ENCODE measurements around the gene HASPIN. TPM values are rescaled to one million over a fixed set of nuclear protein-coding genes. Genes with fewer than 3 reads are reported as not detected.

HASPIN gene
- total and polyA plus RNA-seq, 2 of the 13 experiments (the other 11 are each of a cell fraction or from before 2014, with no cell fraction given): 2.7 to 8.1 TPM

GRCh38 chr17:3754066-3754457 lies 30.4 kb downstream of the HASPIN start:
- no TSS peak for BruUV-seq (replicated peaks)
- no peaks in the 10 kb centered on the region for H3K9me3 ChIP-seq (ENCODE audit: low read length)
- H3K36me3 ChIP-seq (replicated peaks in 1 of 2; ENCODE audit: control insufficient read depth in 1 of 2, insufficient read depth in 2 of 2, low read length in 2 of 2): no peaks in the 10 kb centered on the region
- intact Hi-C loops (cut with micrococcal nuclease; ENCODE audit: unreplicated experiment) (no loop called here), in situ Hi-C loops (cut with HindIII; ENCODE audit: extremely low pct_ligation_motif_present, low pct_unique_long_range_greater_than_20kb) (no loop called here)
- DNase-seq (ENCODE audit: low spot score) (no peak), FAIRE-seq (no peak), ATAC-seq (no peak)
- TF ChIP-seq ZNF841 (CRISPR knock-in tag; IDR thresholded peaks at IDR 0.05; ENCODE audit: borderline replicate concordance) (no peak), ZNF773 (CRISPR knock-in tag; IDR thresholded peaks at IDR 0.05; ENCODE audit: borderline replicate concordance) (no peak), PRDM15 (CRISPR knock-in tag; IDR thresholded peaks at IDR 0.05) (no peak), MAX (IDR thresholded peaks at IDR 0.05) (no peak), CENPX (CRISPR knock-in tag; IDR thresholded peaks at IDR 0.05) (no peak)
- no peak overlapping the region for H3K27ac ChIP-seq (ENCODE audit: extremely low read length, insufficient read depth, low read length)
- CTCF ChIA-PET (ENCODE audit: low intra/inter-chr PET ratio, low total read pairs): no interaction called here
- no peaks in the 10 kb centered on the region; a peak in 2 of 5 replicates for H3K27me3 ChIP-seq (ENCODE audit: control insufficient read depth in 1 of 2, insufficient read depth in 2 of 2, low read length in 2 of 2)
- H4K20me1 ChIP-seq (ENCODE audit: insufficient read depth, low read length): no peaks in the 10 kb centered on the region
- H2AFZ ChIP-seq (ENCODE audit: low read length): no peak overlapping the region
- peaks cover 2% of the 10 kb centered on the region for H3K4me1 ChIP-seq (ENCODE audit: insufficient read depth, low read length)
- no peak overlapping the region for H3K4me2 ChIP-seq (ENCODE audit: low read depth, low read length)
- no peaks in the 10 kb centered on the region for H3K79me2 ChIP-seq (ENCODE audit: insufficient read depth, low read length)
- H3K9ac ChIP-seq (ENCODE audit: insufficient read depth, low read depth, low read length): no peak overlapping the region
- WGBS (ENCODE audit: low lambda C conversion rate): 88% methylated on average over 18 of the region's 18 CpGs
- no peak overlapping the region for H3K4me3 ChIP-seq (replicated peaks in 1 of 3; ENCODE audit: insufficient read depth in 1 of 3, low read depth in 2 of 3, low read length in 3 of 3)
- POLR2A ChIA-PET: no interaction called here

Measured in HepG2 (cell line).